Measurements from ENCODE around the gene LINC00237.
A peak's percentile ranks its signal among the peaks of the same experiment; 100 is the strongest.

LINC00237 gene

GRCh38 chr20:21096321-21097043 is 9.7 kb downstream of the LINC00237 start:
- DNase-seq, result no peak

DNA sequence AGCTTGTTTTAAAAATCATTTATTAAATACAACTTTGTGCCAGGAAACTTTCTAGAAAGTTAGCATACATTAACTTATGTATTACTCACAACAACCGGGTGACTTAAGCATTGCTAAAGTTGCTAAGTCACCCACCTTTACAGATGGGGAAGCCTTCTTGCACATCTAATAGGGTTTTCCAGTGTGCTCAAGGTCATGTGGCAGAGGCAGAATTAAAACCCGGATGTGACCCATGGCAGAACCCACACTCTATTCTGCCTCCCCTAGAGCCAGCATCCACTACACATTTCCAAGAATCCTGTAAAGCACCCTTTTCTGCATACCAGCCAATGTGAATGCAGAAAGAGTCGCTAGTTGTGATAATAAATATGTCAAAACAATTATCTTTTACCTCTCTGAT is 13.4 kb downstream of the LINC00237 start:
- DNase-seq, result no peak

- no peak for DNase-seq
Measured at GRCh38 chr20:21090721-21091120, 15.4 kb downstream of the LINC00237 start.

GRCh38 chr20:21090111-21090618 is 16.0 kb downstream of the LINC00237 start:
- DNase-seq, result peak; percentile 33 to 41

DNA sequence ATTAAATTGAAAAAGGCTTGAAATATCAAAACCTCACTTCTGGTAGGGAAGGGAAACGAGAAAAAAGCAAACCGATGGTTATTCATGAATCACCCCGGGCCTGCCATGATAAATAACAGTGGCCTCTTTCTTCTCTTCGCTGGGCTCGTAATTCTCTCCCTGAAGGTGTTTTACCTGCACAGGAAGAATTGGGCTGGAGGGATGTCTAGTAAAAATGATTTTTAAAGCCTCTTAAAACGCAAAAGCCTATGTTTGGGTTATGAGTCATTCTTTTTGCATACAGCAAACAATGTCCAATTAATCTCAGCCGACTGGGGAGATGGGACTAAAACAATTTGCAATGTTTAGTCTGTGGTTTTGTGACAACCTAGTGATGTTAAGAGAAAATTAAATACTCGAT is 16.8 kb downstream of the LINC00237 start:
- no peak for DNase-seq

DNA sequence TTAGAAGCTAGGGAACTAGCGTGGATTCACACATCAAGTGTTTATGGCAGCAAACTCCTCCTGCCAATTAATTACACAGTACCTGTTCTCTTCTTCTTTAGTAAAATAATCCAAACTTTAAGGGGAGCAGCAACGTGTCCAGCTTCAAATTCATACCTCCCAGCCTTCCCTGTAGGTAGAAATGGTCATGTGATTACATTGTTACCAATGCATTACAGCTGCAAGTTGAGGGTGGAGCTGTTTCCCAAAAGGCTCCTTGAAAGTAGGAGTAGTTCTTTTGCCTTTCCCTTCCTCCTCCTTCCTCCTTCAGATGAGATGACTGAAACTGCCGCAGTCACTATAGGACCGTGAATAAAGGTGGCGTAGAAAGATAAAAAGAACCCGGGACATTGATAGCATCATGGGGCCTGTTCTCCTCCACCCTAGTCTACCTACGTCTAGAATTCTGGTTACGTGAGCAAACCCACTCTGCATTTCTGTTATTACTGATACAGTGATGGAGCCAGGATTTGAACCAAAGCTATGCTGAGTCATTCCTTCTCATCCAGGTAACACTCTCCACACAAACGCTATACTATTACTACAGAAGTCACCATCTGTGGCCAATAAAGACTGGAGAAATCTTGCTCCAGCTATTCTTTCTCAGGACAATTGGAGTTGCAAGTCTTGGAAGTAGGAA is 18.2 kb downstream of the LINC00237 start:
- no peak for DNase-seq

- DNase-seq, result no peak
Measured at GRCh38 chr20:21083825-21084325, 22.3 kb downstream of the LINC00237 start.

DNA sequence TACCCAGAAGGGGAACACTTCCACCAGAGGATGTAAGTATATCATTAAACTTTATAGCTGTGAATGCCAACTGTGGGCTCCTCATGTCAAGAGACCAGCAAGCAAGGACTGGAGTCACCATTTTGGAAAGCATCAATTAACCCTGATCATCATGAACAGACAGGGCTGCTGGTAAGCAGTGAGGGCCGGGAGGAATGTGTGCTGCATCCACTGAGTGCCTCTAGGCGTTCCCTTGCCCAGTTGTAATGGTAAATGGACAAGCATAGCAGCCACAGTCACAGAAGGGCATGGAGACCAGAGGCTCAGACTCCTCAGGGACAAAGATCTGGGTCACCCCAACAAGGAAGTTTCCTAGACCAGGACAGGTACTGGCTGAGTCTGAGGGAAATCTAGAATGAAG is 23.6 kb downstream of the LINC00237 start:
- DNase-seq, result no peak

- no peak for DNase-seq
Measured at GRCh38 chr20:21077809-21078345, 28.3 kb downstream of the LINC00237 start.

- DNase-seq, result no peak
Measured at GRCh38 chr20:21076073-21076472, 30.1 kb downstream of the LINC00237 start.

DNA sequence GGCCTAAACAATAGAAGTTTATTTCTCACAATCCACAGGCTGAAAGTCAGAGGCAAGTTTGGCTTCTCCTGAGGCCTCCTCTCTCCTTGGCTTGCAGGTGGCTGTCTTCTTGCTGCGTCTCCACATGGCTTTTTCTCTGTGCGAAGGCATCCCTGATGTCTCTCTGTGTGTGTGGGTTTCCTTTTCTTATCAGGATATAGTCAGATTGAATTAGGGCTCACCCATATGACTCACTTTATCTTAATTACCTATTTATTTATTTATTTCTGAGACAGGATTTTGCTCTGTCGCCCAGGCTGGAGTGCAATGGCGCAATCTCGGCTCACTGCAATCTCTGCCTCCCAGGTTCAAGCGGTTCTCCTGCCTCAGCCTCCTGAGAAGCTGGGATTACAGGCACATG is 30.7 kb downstream of the LINC00237 start:
- DNase-seq, result no peak

DNA sequence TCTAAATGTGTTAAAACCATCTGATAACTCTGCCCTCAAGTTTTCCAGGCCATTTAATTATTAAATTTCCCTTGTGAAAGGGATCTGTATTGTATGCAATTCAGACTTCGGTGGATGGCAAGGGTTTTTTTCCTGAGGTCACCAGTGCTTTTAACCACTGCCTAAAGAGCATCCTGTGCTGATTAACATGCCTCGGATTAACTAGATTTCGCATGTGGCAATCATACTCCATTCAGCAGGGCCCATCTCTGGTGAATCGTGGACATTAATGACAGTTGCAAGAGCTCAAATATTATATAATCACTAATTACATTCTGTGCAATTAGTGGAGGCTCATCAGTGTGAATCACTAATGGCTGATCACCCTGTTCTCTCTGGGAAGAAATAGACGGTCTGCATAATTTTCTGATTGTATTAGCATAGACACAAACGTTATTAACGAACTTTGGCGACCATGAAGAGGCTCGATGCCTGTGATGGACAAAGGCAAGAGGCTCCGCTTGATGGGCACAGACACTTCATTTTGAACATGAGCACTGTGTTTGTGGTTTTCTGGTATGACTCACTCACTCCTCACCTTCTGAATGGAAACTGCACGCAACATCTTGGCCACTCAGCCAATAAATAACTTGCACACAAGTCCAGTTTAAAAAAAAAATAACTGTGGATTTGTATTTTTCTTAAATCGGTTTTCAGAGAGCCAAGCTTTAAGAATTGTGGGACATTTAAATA is 31.4 kb downstream of the LINC00237 start:
- DNase-seq, result no peak

- DNase-seq, result no peak
Measured at GRCh38 chr20:21067255-21067654, 38.9 kb downstream of the LINC00237 start.

GRCh38 chr20:21064924-21065323 is 41.2 kb downstream of the LINC00237 start:
- DNase-seq, result no peak

DNA sequence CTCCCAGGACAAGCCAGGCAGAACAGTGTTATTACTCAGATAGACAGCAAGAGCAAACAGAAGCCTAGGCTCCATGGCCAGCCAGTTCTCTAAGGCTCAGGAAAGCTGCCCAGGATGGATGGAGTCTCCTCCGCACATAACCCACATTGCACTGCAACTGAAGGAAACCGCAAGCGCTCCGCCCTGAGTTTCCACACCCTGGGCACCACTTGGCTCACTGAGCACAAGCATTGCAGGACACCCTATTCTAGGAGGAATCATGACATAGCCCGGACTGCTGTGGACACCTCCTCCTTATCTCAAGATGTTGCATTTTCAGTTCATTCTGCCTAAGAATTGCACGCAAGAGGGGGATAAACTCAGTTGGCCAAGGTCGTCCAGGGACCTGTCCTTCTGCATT is 42.9 kb downstream of the LINC00237 start:
- DNase-seq, result no peak

GRCh38 chr20:21053002-21053762 is 53.0 kb downstream of the LINC00237 start:
- no peak for DNase-seq

GRCh38 chr20:21052686-21053001 is 53.5 kb downstream of the LINC00237 start:
- no peak for DNase-seq

DNA sequence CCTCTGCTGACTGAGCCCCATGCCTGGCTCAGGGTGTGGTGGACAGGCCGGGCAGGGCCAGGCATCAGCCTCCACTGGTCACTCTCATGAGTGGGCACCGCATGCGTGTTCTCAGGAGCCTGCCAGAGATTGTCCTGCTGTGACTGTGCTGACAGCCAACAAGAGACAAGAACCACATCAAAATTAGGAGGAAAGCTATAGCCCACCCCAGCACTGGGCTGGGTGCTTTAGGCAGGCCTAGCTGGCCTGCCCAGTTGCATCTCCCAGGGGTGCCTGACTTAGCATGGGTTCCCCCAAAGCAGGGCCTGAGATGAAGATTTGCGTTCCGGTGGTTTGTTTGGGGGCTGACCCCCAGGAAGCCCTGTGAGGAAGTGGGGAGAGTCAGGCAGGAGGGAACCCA is 53.9 kb downstream of the LINC00237 start:
- DNase-seq, result no peak

GRCh38 chr20:21050710-21051109 is 55.4 kb downstream of the LINC00237 start:
- DNase-seq, result no peak

GRCh38 chr20:21049305-21049828 is 56.8 kb downstream of the LINC00237 start:
- no peak for DNase-seq

GRCh38 chr20:21048841-21049273 is 57.3 kb downstream of the LINC00237 start:
- DNase-seq, result peak; percentile 46 to 50

GRCh38 chr20:21047981-21048380 is 58.2 kb downstream of the LINC00237 start:
- DNase-seq, result no peak
